Mammary epithelial cell (primary cell): ENCODE results near the gene DDX23.

Experiments used
- EZH2 ChIP-seq: IDR thresholded peaks from 2 replicates; pipeline ENCODE4 v1.6.1; 2012; ENCODE audit warnings: low read length, inconsistent platforms, borderline replicate concordance
- TF ChIP-seq, protein P1 (sequence below), 2 donors: IDR thresholded peaks in 1 of 2; conservative IDR thresholded peaks in 1 of 2; 2 replicates each; pipeline ENCODE4 v1.5.1; 2011 to 2012; ENCODE audit warnings: inconsistent platforms in 2 of 2, low read length in 2 of 2, mild to moderate bottlenecking in 2 of 2, control low read depth in 1 of 2, low read depth in 1 of 2; ENCODE audit not compliant: insufficient read depth in 1 of 2; ENCODE audit errors: extremely low read depth in 1 of 2

DNA sequence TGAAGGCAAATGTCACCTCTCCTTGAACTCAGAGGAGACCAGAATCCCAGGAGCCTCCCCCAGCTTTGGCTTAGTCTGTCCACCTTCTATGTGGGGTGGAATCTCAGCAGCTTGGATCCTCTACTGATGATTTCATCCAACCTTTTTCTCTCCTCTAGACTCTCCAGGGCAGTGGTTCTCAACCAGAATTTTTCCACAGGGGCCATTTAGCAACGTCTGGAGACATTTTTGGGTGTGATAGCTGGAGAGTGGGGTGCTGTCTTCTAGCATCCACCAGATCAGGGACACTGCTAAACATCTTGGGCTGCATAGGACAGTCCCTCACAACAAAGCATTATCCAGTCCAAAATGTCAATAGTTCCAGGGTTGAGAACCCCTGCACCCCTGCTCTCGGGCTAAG, 4.4 kb upstream of the DDX23 start:
- no peak for TF ChIP-seq EZH2
- TF ChIP-seq, protein P1, sequence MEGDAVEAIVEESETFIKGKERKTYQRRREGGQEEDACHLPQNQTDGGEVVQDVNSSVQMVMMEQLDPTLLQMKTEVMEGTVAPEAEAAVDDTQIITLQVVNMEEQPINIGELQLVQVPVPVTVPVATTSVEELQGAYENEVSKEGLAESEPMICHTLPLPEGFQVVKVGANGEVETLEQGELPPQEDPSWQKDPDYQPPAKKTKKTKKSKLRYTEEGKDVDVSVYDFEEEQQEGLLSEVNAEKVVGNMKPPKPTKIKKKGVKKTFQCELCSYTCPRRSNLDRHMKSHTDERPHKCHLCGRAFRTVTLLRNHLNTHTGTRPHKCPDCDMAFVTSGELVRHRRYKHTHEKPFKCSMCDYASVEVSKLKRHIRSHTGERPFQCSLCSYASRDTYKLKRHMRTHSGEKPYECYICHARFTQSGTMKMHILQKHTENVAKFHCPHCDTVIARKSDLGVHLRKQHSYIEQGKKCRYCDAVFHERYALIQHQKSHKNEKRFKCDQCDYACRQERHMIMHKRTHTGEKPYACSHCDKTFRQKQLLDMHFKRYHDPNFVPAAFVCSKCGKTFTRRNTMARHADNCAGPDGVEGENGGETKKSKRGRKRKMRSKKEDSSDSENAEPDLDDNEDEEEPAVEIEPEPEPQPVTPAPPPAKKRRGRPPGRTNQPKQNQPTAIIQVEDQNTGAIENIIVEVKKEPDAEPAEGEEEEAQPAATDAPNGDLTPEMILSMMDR (conservative IDR thresholded peaks at IDR 0.05 in 1 of 2, IDR thresholded peaks at IDR 0.05 in 1 of 2; ENCODE audit: extremely low read depth in 1 of 2, insufficient read depth in 1 of 2, low read depth in 1 of 2, low read length in 2 of 2) = no peak
